HepG2 (cell line): ENCODE results near the gene RRAD. TPM values are rescaled to one million over a fixed set of nuclear protein-coding genes. Genes with fewer than 3 reads are reported as not detected.
A peak's percentile ranks its signal among the peaks of the same experiment; 100 is the strongest.
"Not testable (repeated sequence)": the region's sequence is repeated elsewhere in the genome, so short reads cannot be mapped to it uniquely, and the experiment has no call there.

Source experiments
- ATAC-seq: fragments of 200-7000 bp; cut with Tn5 transposase; 3 replicates; pipeline ENCODE4 v1.9.1; 2020; ENCODE audit warnings: mild to moderate bottlenecking, moderate library complexity
- BruUV-seq: library from RNA; stranded (reverse); fragments of 400-500 nt; replicated peaks from 2 replicates; lab custom pipeline; 2021; lab: Mats Ljungman, UMichigan
- CTCF ChIA-PET: fragments of 300-600 bp; formaldehyde crosslinking; extraction: SDS; loops from one replicate; lab custom pipeline; 2021; ENCODE audit warnings: low total read pairs, inconsistent platforms, low intra/inter-chr PET ratio; lab: Yijun Ruan, JAX
- POLR2A ChIA-PET: fragments of 350-600 bp; sonication (Branson Sonifier 250); formaldehyde crosslinking; loops from one replicate; lab custom pipeline; 2020; ENCODE audit warnings: antibody characterized with exemption, inconsistent platforms; lab: Yijun Ruan, JAX
- DNase-seq: peaks from one replicate; pipeline ENCODE4 v3.0.0-alpha.2; 2015; ENCODE audit warnings: low spot score
- FAIRE-seq: peaks from 3 replicates; lab custom pipeline; 2011; peaks lifted over from hg19 to GRCh38; lab: Jason Lieb, UNC
- H2AFZ ChIP-seq: one replicate; pipeline ENCODE4 v1.6.1; 2011; ENCODE audit warnings: low read length, inconsistent platforms
- H3K27ac ChIP-seq: fragments of 300-600 bp; 3 replicates; pipeline ENCODE4 v1.8.0; 2011; ENCODE audit warnings: mixed run types, mild to moderate bottlenecking, mixed read lengths, low read length, inconsistent platforms; ENCODE audit not compliant: insufficient read depth; ENCODE audit errors: extremely low read length
- H3K27me3 ChIP-seq, 2 experiments: fragments of 200-600 bp in 1 of 2; 2 replicates in 1 of 2; 3 replicates in 1 of 2; pipeline versions ENCODE4 v1.6.0 to v1.8.0; 2011; ENCODE audit warnings: low read length in 2 of 2, mild to moderate bottlenecking in 2 of 2, moderate library complexity in 2 of 2, inconsistent platforms in 1 of 2; ENCODE audit not compliant: insufficient read depth in 2 of 2, control insufficient read depth in 1 of 2
- H3K36me3 ChIP-seq, 2 experiments: fragments of 200-600 bp in 1 of 2; replicated peaks in 1 of 2; 2 replicates in 1 of 2; 3 replicates in 1 of 2; pipeline versions ENCODE4 v1.5.1 to v1.8.0; 2011; ENCODE audit warnings: low read length in 2 of 2, inconsistent platforms in 1 of 2; ENCODE audit not compliant: insufficient read depth in 2 of 2, control insufficient read depth in 1 of 2
- H3K4me1 ChIP-seq: 2 replicates; pipeline ENCODE4 v1.5.1; 2012; ENCODE audit warnings: low read length, inconsistent platforms; ENCODE audit not compliant: insufficient read depth
- H3K4me2 ChIP-seq: 2 replicates; pipeline ENCODE4 v1.6.0; 2011; ENCODE audit warnings: low read depth, low read length, inconsistent platforms
- H3K4me3 ChIP-seq, 3 experiments: fragments of 200-600 bp in 1 of 3; sonication (generic), shearing (Covaris generic) in 1 of 3; replicated peaks in 1 of 3; 2 replicates each; pipeline ENCODE4 v1.5.1; 2011 to 2016; ENCODE audit warnings: low read length in 3 of 3, inconsistent platforms in 2 of 3, low read depth in 2 of 3, mild to moderate bottlenecking in 2 of 3, control low read depth in 1 of 3, mixed read lengths in 1 of 3; ENCODE audit not compliant: insufficient read depth in 1 of 3
- H3K79me2 ChIP-seq: one replicate; pipeline ENCODE4 v1.6.1; 2011; ENCODE audit warnings: low read length, inconsistent platforms; ENCODE audit not compliant: insufficient read depth
- H3K9ac ChIP-seq: 2 replicates; pipeline ENCODE4 v1.6.0; 2011; ENCODE audit warnings: mild to moderate bottlenecking, low read depth, low read length, inconsistent platforms; ENCODE audit not compliant: insufficient read depth
- H3K9me3 ChIP-seq: 2 replicates; pipeline ENCODE4 v1.5.1; 2012; ENCODE audit warnings: mild to moderate bottlenecking, low read length
- H4K20me1 ChIP-seq: 2 replicates; pipeline ENCODE4 v1.6.0; 2011; ENCODE audit warnings: inconsistent platforms, mild to moderate bottlenecking, low read length, moderate library complexity; ENCODE audit not compliant: insufficient read depth
- FOXA3 ChIP-seq: IDR thresholded peaks from 2 replicates; pipeline ENCODE4 v1.6.1; 2016; ENCODE audit warnings: missing genetic modification reagents, missing compliant biosample characterization
- FOXK2 ChIP-seq: fragments of 450-650 bp; IDR thresholded peaks from 2 replicates; pipeline ENCODE4 v1.6.1; 2016
- FOXP1 ChIP-seq, 2 experiments: fragments of 450-650 bp in 1 of 2; IDR thresholded peaks; 2 replicates each; pipeline ENCODE4 v1.6.1; 2017 to 2018; ENCODE audit warnings: antibody characterized with exemption in 1 of 2
- HMGXB3 ChIP-seq: sonication (generic); formaldehyde crosslinking; IDR thresholded peaks from 2 replicates; pipeline ENCODE4 v1.4.0; 2020; ENCODE audit warnings: missing genetic modification reagents, borderline replicate concordance
- HOXA3 ChIP-seq: sonication (generic); formaldehyde crosslinking; IDR thresholded peaks from 2 replicates; pipeline ENCODE4 v1.5.0; 2020; ENCODE audit warnings: missing genetic modification reagents
- IRX3 ChIP-seq: sonication (generic); formaldehyde crosslinking; IDR thresholded peaks from 2 replicates; pipeline ENCODE4 v1.8.1; 2023; ENCODE audit warnings: mild to moderate bottlenecking, low read depth, missing genetic modification reagents, borderline replicate concordance
- SOX13 ChIP-seq, 3 experiments: fragments of 450-650 bp in 1 of 3; sonication (generic) in 1 of 3; formaldehyde crosslinking in 1 of 3; IDR thresholded peaks in 2 of 3; conservative IDR thresholded peaks in 1 of 3; 2 replicates each; pipeline versions ENCODE4 v1.5.0 to v1.6.1; 2016 to 2020; ENCODE audit warnings: antibody characterized with exemption in 1 of 3, mild to moderate bottlenecking in 1 of 3, missing compliant biosample characterization in 1 of 3, missing genetic modification reagents in 1 of 3, moderate library complexity in 1 of 3
- TOPORS ChIP-seq: sonication (generic); formaldehyde crosslinking; IDR thresholded peaks from 2 replicates; pipeline ENCODE4 v1.8.0; 2023; ENCODE audit warnings: mild to moderate bottlenecking, missing genetic modification reagents
- ZNF121 ChIP-seq: sonication (generic); formaldehyde crosslinking; IDR thresholded peaks from 2 replicates; pipeline ENCODE4 v1.5.0; 2020; ENCODE audit warnings: mild to moderate bottlenecking, missing genetic modification reagents
- ZSCAN25 ChIP-seq: sonication (generic); formaldehyde crosslinking; IDR thresholded peaks from 2 replicates; pipeline ENCODE4 v1.8.0; 2022; ENCODE audit warnings: mild to moderate bottlenecking, missing genetic modification reagents
- WGBS: methylation state at CpG from one replicate; pipeline ENCODE4 v1.1.6; 2017; ENCODE audit warnings: low lambda C conversion rate; 5-methylcytosine and 5-hydroxymethylcytosine counted together
- in situ Hi-C: cut with HindIII; loops from 2 replicates; pipeline ENCODE4 v1.10.0; 2017; ENCODE audit warnings: low pct_unique_long_range_greater_than_20kb; ENCODE audit not compliant: extremely low pct_ligation_motif_present
- intact Hi-C: fragments of 100-400 bp; cut with micrococcal nuclease; formaldehyde crosslinking; loops from one replicate; pipeline ENCODE4 v1.10.0; 2022; ENCODE audit not compliant: unreplicated experiment
- polyA plus RNA-seq, 8 experiments: library from polyadenylated mRNA; depleted of rRNA in 3 of 8; stranded (reverse) in 7 of 8; unstranded in 1 of 8; fragments of >200 nt; fragmentation: Illumina TruSeq in 4 of 8; extraction: Trizol in 4 of 8; gene quantifications; 2 replicates each; pipeline versions ENCODE4 v1.2.1 to v1.2.3, GENCODE V29; 2011 to 2016; ENCODE audit warnings: low read depth in 4 of 8, missing spikeins in 1 of 8, mixed read lengths in 1 of 8; ENCODE audit not compliant: insufficient read depth in 1 of 8
- total RNA-seq, 5 experiments: library from RNA; depleted of rRNA; stranded (reverse); fragments of >200 nt; fragmentation: Illumina TruSeq; extraction: Trizol; gene quantifications; 2 replicates each; pipeline ENCODE4 v1.2.3, GENCODE V29; 2016; ENCODE audit warnings: low read depth in 1 of 5
- TF ChIP-seq, protein P1 (sequence below): IDR thresholded peaks from 2 replicates; pipeline ENCODE4 v1.6.1; 2018; ENCODE audit warnings: missing genetic modification reagents, mild to moderate bottlenecking, missing compliant biosample characterization
- TF ChIP-seq, protein P2 (sequence below): sonication (generic); formaldehyde crosslinking; IDR thresholded peaks from 2 replicates; pipeline ENCODE4 v1.5.0; 2020; ENCODE audit warnings: mild to moderate bottlenecking, missing genetic modification reagents, moderate library complexity

The RRAD gene
- total and polyA plus RNA-seq, 2 of the 13 experiments (the other 11 are each of a cell fraction or from before 2014, with no cell fraction given), result 0.80 to 1.1 TPM

GRCh38 chr16:66974932-66975246 is 49.6 kb upstream of the RRAD start (continued):
- TF ChIP-seq, protein P1, sequence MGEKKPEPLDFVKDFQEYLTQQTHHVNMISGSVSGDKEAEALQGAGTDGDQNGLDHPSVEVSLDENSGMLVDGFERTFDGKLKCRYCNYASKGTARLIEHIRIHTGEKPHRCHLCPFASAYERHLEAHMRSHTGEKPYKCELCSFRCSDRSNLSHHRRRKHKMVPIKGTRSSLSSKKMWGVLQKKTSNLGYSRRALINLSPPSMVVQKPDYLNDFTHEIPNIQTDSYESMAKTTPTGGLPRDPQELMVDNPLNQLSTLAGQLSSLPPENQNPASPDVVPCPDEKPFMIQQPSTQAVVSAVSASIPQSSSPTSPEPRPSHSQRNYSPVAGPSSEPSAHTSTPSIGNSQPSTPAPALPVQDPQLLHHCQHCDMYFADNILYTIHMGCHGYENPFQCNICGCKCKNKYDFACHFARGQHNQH (CRISPR knock-in tag), result 0 out of 2 replicates have a peak, but pooled peaks have one; percentile 16
- TF ChIP-seq ZSCAN25 (CRISPR knock-in tag) (0 out of 2 replicates have a peak, but pooled peaks have one; percentile 14), FOXK2 (0 out of 2 replicates have a peak, but pooled peaks have one; percentile 0)

- BruUV-seq; H3K27me3 ChIP-seq; H3K79me2 ChIP-seq; in situ Hi-C loops; H2AFZ ChIP-seq; H3K36me3 ChIP-seq; H3K27ac ChIP-seq; H3K9ac ChIP-seq; H3K4me3 ChIP-seq; DNase-seq; H3K9me3 ChIP-seq; H4K20me1 ChIP-seq; H3K4me2 ChIP-seq; ATAC-seq; TF ChIP-seq FOXP1 (CRISPR knock-in tag; IDR thresholded peaks at IDR 0.05); SOX13 (IDR thresholded peaks at IDR 0.05): not testable (repeated sequence)
- peak; percentile 72 for FAIRE-seq
- H3K4me1 ChIP-seq, result peaks cover 57% of the 10 kb centered on the region
- ChIA-PET CTCF (interaction anchor here (1.2 to 1.5 kb wide), 2 partner anchors 20 to 79 kb away, joined by 3 to 4 read pairs; no protein-coding TSS in a partner anchor), POLR2A (interaction anchor here (0.6 to 1.3 kb wide), 2 partner anchors 17 to 252 kb away, joined by 3 read pairs; no protein-coding TSS in a partner anchor)
- intact Hi-C loops, result loop anchor here (5.0 kb wide), 1 partner anchor 1763 kb away; the partner anchor contains the start of gene CDH1
- 88% methylated on average over 17 of the region's 32 CpGs for WGBS
- TF ChIP-seq HOXA3 (0 out of 2 replicates have a peak, but pooled peaks have one; percentile 10), HMGXB3 (CRISPR knock-in tag) (peak; percentile 96), TOPORS (CRISPR knock-in tag) (0 out of 2 replicates have a peak, but pooled peaks have one; percentile 27), ZSCAN25 (CRISPR knock-in tag) (0 out of 2 replicates have a peak, but pooled peaks have one; percentile 4), ZNF121 (CRISPR knock-in tag) (peak; percentile 14; the same call in 1 of the 2 replicates), FOXP1 (IDR thresholded peaks at IDR 0.05) (0 out of 2 replicates have a peak, but pooled peaks have one; percentile 6), IRX3 (CRISPR knock-in tag) (0 out of 2 replicates have a peak, but pooled peaks have one; percentile 29), FOXA3 (CRISPR knock-in tag) (0 out of 2 replicates have a peak, but pooled peaks have one; percentile 19), SOX13 (CRISPR knock-in tag; conservative IDR thresholded peaks at IDR 0.05 in 1 of 2, IDR thresholded peaks at IDR 0.05 in 1 of 2) (peak in 1 of 2 experiments; percentile 25; a peak in 1 of 4 replicates)
- TF ChIP-seq, protein P2, sequence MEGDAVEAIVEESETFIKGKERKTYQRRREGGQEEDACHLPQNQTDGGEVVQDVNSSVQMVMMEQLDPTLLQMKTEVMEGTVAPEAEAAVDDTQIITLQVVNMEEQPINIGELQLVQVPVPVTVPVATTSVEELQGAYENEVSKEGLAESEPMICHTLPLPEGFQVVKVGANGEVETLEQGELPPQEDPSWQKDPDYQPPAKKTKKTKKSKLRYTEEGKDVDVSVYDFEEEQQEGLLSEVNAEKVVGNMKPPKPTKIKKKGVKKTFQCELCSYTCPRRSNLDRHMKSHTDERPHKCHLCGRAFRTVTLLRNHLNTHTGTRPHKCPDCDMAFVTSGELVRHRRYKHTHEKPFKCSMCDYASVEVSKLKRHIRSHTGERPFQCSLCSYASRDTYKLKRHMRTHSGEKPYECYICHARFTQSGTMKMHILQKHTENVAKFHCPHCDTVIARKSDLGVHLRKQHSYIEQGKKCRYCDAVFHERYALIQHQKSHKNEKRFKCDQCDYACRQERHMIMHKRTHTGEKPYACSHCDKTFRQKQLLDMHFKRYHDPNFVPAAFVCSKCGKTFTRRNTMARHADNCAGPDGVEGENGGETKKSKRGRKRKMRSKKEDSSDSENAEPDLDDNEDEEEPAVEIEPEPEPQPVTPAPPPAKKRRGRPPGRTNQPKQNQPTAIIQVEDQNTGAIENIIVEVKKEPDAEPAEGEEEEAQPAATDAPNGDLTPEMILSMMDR (CRISPR knock-in tag), result peak; percentile 51
Measured at GRCh38 chr16:66974156-66974931, 49.0 kb upstream of the RRAD start.
